GM12874 (cell line): ENCODE results near the gene BRSK2.

ENCODE experiments used
- TF ChIP-seq, protein P1 (sequence below): IDR thresholded peaks from 2 replicates; pipeline ENCODE4 v1.5.1; 2011; ENCODE audit warnings: low read depth, mild to moderate bottlenecking, control low read depth, low read length, moderate library complexity; ENCODE audit not compliant: insufficient read depth

BRSK2 gene

DNA sequence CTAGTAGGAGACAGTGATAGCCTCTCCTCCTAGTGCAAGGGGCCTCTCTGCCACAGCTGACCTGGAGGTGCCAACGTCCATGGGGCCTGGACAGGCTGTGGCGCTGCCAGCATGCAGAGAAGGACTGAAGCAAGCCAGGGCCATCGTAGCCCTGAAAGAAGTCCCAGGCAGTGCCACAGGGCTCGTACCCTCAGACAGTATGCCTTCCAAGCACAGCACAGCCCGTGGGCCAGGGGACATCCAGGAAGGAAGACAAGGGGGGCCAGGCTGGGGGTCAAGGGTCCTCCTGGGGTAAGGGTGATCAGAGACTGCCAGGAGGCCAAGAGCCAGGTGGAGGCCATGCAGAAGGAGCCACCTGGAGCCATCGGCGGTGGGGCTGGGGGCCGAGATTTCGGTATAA lies 117.2 kb downstream of the BRSK2 start:
- TF ChIP-seq, protein P1, sequence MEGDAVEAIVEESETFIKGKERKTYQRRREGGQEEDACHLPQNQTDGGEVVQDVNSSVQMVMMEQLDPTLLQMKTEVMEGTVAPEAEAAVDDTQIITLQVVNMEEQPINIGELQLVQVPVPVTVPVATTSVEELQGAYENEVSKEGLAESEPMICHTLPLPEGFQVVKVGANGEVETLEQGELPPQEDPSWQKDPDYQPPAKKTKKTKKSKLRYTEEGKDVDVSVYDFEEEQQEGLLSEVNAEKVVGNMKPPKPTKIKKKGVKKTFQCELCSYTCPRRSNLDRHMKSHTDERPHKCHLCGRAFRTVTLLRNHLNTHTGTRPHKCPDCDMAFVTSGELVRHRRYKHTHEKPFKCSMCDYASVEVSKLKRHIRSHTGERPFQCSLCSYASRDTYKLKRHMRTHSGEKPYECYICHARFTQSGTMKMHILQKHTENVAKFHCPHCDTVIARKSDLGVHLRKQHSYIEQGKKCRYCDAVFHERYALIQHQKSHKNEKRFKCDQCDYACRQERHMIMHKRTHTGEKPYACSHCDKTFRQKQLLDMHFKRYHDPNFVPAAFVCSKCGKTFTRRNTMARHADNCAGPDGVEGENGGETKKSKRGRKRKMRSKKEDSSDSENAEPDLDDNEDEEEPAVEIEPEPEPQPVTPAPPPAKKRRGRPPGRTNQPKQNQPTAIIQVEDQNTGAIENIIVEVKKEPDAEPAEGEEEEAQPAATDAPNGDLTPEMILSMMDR, result no peak

DNA sequence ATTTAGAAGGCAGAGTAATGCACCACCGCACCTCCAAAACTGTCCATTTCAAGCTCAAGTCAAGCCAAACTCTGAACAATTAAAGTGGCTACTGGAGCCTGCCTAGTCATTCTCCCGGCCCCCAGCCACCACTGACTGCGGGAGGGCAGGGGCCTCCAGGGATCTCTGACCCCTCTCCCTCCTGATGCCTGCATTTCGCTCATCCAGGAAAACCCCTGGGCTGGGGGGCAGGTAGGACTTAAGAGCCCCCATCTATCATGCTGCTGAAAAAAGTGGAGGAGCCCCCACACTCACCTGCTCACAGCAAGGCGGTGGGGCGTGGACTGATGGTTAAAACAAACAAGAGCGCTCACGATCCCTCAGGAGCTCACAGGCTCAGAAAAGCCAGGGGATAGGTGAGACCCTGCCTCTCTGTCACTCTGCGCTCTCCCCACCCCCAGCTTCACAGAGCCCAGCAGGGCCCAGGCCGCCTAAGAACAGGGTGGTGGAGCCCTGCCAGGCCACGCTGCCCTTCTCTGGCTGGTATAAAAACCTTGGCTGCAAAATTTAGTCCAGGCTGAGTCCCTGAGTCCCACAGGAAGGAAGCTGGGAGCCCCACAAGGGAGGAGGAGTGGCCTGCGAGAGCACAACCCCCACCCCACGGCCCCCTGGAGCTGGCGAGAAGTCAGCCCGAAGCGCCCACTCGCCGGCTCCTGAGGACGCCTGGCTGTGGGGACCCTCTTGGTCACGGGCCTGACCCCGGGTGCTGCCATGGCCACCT lies 117.8 kb downstream of the BRSK2 start:
- TF ChIP-seq, protein P1, result no peak

DNA sequence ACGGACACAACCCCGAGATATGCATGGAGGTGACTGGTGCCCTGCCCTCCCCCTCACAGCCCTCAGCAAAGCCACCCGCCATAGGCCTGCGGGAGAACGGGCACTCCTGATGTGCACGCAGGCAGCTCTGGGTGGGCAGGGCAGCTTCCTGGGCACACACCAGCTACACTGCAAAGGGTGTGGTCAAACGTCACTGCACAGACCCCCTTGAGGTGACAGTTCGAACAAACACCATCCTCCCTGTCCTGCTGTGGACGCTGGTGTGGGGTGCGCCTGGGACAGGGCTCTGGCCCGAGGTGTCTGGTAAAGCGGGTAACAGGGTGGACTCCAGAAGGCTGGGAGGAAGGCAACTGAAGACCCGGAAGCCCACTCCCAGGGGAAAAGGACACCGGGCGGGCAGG lies 118.8 kb downstream of the BRSK2 start:
- TF ChIP-seq, protein P1, result no peak

DNA sequence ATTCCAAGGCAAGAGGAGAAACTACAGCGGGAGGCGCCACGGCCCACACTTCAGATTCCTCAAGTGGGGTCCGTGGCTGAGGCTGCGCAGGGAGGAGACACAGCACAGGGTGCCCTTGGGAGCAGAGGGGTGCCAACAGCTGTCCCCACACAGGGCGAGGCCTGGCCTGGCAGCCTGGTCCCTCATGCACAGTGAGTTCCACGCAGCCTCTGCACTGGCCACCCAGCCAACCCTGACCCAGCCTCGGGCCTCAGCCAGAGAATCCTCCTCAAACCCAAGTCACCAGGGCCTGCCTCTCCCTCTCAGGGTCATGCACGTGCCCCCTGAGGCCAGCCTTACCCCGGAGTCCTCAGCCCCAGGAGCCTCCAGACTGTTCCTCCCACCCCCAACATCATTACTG lies 119.3 kb downstream of the BRSK2 start:
- TF ChIP-seq, protein P1, result no peak

DNA sequence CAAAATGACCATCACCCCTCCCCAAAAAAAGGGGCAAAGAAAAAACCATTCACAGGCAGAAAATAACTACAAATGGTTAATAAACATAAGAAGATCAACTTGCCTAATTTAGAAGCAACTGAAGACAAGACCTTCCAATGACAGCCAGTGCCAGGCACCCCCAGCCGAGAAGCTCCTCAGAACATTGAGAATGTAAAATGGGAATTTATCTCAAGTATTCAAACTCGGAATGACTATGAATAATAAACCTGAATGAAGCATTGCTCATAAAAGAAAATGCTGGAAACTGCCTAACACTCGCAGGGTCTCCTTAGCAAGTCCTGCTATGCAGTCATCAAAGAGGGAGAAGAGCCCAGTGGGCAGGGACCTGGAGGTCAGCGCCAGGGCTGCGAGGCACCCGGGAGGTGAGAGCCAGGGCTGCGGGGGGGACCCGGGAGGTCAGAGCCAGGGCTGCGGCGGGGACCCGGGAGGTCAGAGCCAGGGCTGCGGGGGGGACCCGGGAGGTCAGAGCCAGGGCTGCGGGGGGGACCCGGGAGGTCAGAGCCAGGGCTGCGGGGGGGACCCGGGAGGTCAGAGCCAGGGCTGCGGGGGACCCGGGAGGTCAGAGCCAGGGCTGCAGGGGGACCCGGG lies 120.0 kb downstream of the BRSK2 start:
- TF ChIP-seq, protein P1, result no peak

DNA sequence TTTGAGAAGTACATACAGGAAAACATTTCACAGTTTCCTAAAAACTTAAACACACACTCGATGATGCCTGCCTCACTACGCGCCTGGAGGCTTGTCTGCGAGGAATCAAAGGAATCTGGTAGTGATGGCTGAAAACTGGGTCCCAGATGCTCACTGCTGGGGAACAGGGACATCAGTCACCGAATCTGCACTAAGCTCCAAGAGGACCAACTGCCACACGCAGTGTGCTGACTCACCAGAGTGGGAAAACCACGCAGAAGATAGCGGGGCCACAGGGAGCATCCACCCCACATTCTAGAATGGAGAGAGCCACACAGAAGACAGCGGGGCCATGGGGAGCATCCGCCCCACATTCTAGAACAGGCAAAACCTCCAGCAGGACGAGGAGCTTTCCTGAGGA lies 121.2 kb downstream of the BRSK2 start:
- TF ChIP-seq, protein P1, result no peak

DNA sequence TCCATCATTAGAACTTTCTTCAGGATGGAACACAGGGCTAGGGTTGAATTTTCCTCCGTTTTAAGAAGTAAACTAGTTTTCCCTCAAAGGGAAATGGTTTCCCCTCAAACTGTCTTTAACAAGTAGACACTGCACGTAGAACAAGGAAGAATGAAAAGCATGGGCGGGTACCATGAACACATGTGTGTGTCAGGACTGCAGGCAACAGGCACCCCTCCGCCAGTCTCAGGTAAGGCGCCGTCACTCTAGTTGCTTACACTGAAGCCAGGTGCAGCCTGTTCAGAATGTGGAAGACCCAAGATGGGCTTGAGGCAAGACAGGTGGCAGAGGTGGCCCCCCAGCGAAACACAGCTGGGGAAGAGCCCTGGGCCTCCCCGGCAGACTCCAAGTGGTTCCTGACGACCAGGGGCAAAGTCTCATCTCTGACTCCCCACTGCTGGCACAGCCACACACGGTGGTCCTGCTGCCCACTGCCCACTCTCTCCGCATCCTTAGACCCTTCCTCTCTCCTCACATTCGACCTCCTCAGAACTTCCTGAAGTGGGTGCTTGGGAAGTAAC lies 122.3 kb downstream of the BRSK2 start:
- TF ChIP-seq, protein P1, result no peak
